ENCODE data around the gene VMAC. TPM values are rescaled to one million over a fixed set of nuclear protein-coding genes. Genes with fewer than 3 reads are reported as not detected.

VMAC gene
- total and polyA plus RNA-seq, 2 of the 8 experiments (the other 6 are each of a cell fraction or from before 2014, with no cell fraction given), result 1.3 to 2.2 TPM

GRCh38 chr19:5951338-5951861 is 46.7 kb downstream of the VMAC start (continued):
- TF ChIP-seq CHD7 (IDR thresholded peaks at IDR 0.05; ENCODE audit: insufficient replicate concordance, low read length) (no peak), RNF2 (IDR thresholded peaks at IDR 0.05; ENCODE audit: borderline replicate concordance, low read depth, low read length, missing control alignments, poor library complexity, severe bottlenecking) (no peak), RAD21 (IDR thresholded peaks at IDR 0.05 in 1 of 2, conservative IDR thresholded peaks at IDR 0.05 in 1 of 2; ENCODE audit: low read depth in 2 of 2, low read length in 2 of 2) (no peak), NANOG (IDR thresholded peaks at IDR 0.05; ENCODE audit: insufficient read depth, low read depth, low read length, poor library complexity, severe bottlenecking) (no peak), CHD2 (IDR thresholded peaks at IDR 0.05; ENCODE audit: low read length) (no peak), JUN (IDR thresholded peaks at IDR 0.05; ENCODE audit: low read depth, low read length) (no peak), USF2 (IDR thresholded peaks at IDR 0.05; ENCODE audit: low read length) (no peak), KDM5A (IDR thresholded peaks at IDR 0.05; ENCODE audit: low read length) (no peak)
